GM12872 (cell line): ENCODE results near the gene LRRFIP1.

Experiments
- CTCF ChIP-seq: IDR thresholded peaks from 3 replicates; pipeline ENCODE4 v1.5.1; 2011; ENCODE audit warnings: low read depth, mild to moderate bottlenecking, low read length, moderate library complexity; ENCODE audit not compliant: insufficient read depth

Gene LRRFIP1

GRCh38 chr2:237691908-237692600 lies 64.7 kb downstream of the LRRFIP1 start:
- TF ChIP-seq CTCF, result no peak

- TF ChIP-seq CTCF, result no peak
Measured at GRCh38 chr2:237692601-237693290, 65.4 kb downstream of the LRRFIP1 start.

GRCh38 chr2:237693291-237693994 lies 66.1 kb downstream of the LRRFIP1 start:
- no peak for TF ChIP-seq CTCF

GRCh38 chr2:237694415-237695194 lies 67.2 kb downstream of the LRRFIP1 start:
- peak; percentile 56 for TF ChIP-seq CTCF

GRCh38 chr2:237695201-237695780 lies 67.9 kb downstream of the LRRFIP1 start:
- no peak for TF ChIP-seq CTCF

- TF ChIP-seq CTCF, result no peak
Measured at GRCh38 chr2:237696461-237696860, 69.1 kb downstream of the LRRFIP1 start.
